Activated T-cell treated with anti-CD3 and anti-CD28 coated beads for 1 hour (primary cell): ENCODE results near the gene VPS18.

ENCODE experiments used
- DNase-seq: peaks from one replicate; pipeline ENCODE4 v3.0.0-alpha.2; 2020; ENCODE audit warnings: low read depth

Gene VPS18

DNA sequence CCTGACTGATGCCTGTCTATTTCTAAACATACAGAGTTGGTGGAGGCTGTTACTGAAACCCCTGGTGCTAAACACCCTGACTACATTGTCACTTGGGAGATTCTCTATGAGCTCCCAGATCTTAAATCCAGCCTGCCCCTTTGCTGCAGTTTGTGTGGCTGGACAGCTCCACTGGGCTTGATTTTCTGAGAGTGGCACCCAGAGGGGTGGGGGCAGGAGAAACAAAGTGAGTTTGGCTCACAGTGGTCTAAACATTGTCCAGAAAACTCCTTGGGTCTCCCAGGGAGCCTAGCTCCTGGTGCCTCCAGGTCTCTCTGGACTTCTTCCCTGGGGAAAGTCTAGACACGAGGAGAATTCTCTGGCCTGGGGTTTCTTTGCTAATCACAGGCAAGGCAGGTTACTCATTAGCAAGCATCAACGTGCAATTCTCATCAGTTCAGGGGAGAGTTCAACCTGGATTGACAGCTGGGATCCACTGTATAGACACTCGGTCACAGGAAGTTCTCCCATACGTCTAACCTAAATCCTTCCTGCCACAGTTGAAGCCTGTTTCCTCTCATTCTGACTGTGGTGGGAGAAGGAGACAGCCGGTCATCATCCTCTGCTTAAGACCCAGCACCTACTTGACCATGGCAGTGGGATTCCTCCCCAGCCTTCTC, 27.8 kb downstream of the VPS18 start:
- DNase-seq = no peak

DNA sequence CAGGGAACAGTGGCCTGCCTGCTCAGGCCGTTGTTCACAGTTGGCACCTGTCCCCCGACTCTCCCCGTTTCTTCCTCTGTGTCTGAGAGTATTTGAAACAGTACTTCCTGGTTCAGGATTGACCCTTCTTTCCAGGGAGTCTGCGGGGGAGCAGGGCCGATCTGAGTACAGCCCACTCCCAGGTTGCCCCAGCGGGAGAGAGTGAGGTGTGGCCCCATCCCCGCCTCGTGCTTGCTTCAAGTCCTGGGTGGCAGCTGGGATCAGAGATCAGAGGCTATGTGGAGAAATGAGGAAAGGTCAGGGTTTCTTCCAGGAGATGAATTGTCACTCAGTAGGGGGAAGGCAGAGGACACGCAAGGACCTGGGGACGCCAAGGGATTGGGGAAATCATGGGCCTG, 28.4 kb downstream of the VPS18 start:
- DNase-seq = no peak

GRCh38 chr15:40923551-40923950, 29.3 kb downstream of the VPS18 start:
- no peak for DNase-seq

GRCh38 chr15:40925495-40925862, 31.2 kb downstream of the VPS18 start:
- DNase-seq = no peak

DNA sequence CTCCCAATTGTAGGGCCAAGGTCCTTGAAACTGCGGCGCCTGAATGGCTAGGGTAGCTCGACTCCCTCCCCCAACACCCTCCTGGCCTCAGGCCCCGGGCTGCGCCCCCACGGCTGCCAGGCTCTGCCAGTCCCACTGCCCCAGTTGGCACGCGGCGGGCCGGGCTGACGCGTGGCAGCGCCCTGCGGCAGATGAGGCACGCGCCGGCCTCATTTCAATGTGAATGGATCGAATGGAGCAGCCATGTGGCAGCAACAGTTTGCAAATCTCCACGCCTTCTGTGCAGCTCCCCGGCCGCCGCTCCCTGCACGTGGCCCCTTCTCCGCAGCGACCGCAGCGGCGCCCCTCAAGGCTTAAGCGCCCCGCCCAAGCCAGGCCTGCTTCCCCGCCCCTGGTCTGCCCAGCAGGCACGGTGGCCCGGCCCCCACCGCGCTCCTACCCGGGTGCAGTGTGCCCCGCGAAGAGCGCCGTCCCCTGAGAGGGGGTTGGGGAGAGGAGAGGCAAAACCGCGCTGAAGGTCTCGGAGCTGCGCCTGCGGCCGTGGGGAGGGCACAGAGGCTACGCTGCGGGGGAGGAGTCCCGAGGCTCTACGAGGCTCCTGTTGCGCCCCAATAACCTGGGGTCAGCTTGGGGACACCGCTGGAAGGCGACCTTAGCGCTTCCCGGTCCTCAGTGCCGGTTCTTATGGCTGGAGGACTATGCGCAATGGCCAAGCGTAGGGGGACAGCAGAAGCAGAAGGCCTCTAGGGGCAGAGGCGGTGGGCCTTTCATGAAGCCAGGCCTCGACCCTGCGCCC, 31.8 kb downstream of the VPS18 start:
- DNase-seq = no peak

DNA sequence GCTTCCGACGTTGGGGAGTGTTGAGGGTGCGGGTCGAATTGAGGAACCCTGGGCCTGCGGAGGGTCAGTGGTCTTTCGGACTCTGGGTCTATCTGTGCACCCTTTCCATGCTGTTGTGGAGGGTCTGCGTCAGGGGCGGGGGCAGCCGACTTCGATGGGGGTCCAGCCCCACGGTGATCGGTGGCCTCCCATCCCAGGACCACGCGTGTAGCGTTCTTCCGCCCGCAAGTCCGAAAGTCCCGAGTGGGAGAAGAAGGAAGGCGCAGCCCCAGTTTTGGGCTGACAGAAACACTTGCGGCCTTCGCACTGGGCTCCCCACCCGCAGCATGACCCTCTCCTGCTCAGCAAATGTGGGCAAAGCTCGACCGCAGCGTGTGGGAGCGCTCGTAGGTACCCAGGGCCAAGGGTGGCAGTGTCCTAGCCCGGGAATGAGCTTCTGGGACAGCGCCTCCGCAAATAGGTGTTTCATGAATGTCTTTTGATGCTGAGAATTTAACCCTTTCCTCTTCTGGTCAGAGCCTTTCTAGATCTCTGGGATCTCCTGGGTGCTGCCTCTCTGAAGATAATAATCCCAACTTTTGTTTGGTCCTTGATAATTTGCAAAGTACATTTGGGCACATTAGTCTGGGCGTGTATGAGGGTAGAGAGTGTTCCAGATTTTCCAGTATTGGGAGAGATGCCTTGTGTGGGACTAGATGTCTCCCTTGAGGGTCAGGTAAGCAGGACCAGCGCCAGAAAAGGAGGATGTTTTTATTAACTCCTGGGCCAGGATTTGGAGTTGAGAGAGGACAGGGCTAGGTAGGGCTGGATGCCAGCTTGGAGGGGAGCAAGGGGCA, 32.6 kb downstream of the VPS18 start:
- DNase-seq = no peak

GRCh38 chr15:40927495-40927872, 33.2 kb downstream of the VPS18 start:
- DNase-seq = no peak

- DNase-seq = no peak
Observed at GRCh38 chr15:40927873-40928806, 33.9 kb downstream of the VPS18 start.

- DNase-seq = no peak
Observed at GRCh38 chr15:40928821-40929659, 34.8 kb downstream of the VPS18 start, which contains the start of gene DLL4. Gene DLL4, plus strand, starts transcription at chr15:40929340. Its CDS starts 329 bp downstream, at chr15:40929669.

DNA sequence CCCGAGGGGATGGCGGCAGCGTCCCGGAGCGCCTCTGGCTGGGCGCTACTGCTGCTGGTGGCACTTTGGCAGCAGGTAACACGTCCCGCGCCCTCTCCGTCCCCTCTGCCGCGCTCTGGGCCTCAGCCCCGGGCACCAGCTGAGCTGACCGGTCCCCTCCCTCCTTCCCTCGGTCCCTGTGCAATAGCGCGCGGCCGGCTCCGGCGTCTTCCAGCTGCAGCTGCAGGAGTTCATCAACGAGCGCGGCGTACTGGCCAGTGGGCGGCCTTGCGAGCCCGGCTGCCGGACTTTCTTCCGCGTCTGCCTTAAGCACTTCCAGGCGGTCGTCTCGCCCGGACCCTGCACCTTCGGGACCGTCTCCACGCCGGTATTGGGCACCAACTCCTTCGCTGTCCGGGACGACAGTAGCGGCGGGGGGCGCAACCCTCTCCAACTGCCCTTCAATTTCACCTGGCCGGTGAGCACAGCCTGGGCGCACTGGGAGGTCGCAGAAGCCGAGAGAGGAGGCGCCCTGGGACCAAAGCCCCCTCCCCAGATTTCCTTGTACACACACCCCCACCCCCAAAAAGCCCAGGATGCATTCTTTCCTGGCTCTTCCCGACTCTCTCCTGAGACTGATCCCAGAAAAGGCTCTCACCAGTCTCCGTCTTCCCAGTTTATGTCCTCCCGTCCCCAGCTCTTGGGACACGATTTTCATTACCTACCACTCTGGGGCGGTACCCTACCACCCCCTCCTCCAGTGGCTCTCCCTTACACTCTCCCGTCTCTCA, 35.6 kb downstream of the VPS18 start:
- no peak for DNase-seq

- peak; percentile 39 for DNase-seq
Observed at GRCh38 chr15:40930430-40931299, 36.4 kb downstream of the VPS18 start.

- DNase-seq = no peak
Observed at GRCh38 chr15:40931300-40932142, 37.3 kb downstream of the VPS18 start.

- no peak for DNase-seq
Observed at GRCh38 chr15:40932156-40932555, 37.9 kb downstream of the VPS18 start.

DNA sequence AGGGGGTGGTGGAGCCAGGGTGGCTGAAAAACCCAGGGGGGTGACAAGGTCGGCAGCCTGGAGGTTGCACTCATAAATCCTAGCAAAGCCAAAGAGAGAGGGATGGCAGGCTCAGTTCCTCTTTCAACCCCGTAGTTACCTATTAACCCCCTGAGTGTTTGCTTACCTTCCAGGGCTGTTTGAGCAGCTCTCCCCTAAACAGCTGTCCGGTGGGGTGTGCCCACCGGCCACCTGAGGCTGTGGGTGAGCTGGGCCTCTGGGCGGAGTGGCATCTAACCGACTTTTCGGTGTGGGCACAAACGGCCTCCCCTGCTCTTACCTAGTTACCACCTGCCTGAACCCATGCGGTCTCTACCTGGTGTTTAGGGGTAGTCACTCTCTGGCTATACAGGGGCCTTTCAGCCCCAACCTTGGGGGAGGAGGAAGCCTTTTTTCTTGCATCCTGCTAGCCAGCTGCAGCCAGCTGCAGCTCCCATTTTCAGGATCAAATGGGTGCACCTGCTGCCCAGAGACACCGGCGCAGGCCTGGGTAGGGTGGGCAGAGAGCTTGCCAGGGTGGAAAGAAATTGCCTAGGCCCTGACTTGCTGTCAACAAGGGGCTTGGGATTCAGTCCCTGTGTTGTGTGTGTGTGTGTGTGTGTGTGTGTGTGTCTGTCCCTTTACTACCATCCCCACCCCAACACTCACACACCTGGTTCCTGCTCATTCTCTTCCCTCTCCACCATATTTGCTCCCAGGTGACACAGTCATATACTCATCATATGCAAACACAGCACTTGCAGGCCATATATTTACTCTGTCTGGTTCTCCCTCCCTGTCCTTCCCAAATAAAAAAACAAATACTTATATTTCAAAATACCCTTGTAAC, 38.6 kb downstream of the VPS18 start:
- no peak for DNase-seq

DNA sequence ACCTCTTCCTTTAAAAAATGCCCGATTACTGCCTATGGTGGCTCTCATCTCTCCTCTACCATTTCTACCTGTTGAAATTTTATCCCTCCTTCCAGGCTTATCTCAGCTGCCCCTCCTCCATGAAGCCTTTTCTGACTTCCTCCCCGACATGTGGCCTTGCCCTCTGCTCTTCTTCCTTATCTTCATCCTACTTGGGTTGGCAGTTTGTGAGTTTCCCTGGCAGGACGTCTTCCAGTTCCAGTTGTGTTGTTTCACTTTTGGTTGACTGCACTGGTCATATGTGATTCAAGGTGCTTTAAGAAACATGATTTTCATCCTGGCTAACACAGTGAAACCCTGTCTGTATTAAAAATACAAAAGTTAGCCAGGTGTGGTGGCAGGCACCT, 39.3 kb downstream of the VPS18 start:
- no peak for DNase-seq

GRCh38 chr15:40934457-40934856, 40.2 kb downstream of the VPS18 start:
- no peak for DNase-seq

GRCh38 chr15:40936234-40936708, 42.0 kb downstream of the VPS18 start:
- DNase-seq = no peak
